Motor neuron (in vitro differentiated cells): ENCODE data around the gene CPNE4. TPM values are rescaled to one million over a fixed set of nuclear protein-coding genes. Genes with fewer than 3 reads are reported as not detected.

Experiments used
- ATAC-seq, 8 experiments: fragments of 200-7000 bp; cut with Tn5 transposase; replicated peaks in 6 of 8; 2 replicates each; pipeline ENCODE4 v1.8.0; 2021; ENCODE audit warnings: mild to moderate bottlenecking in 8 of 8, moderate library complexity in 8 of 8
- H3K27ac ChIP-seq, 2 donors: fragments of 250-450 bp; sonication (Bioruptor Pico); 2 replicates each; pipeline ENCODE4 v1.9.0; 2021; ENCODE audit warnings: antibody characterized with exemption in 2 of 2, mild to moderate bottlenecking in 2 of 2, moderate library complexity in 1 of 2
- H3K4me1 ChIP-seq, 2 donors: fragments of 250-450 bp; sonication (Bioruptor Pico); replicated peaks in 1 of 2; 2 replicates each; pipeline ENCODE4 v1.6.1; 2021; ENCODE audit warnings: antibody characterized with exemption in 2 of 2, mild to moderate bottlenecking in 2 of 2, moderate library complexity in 1 of 2
- H3K4me3 ChIP-seq, 5 donors: fragments of 250-450 bp; sonication (Bioruptor Pico); 2 replicates each; pipeline ENCODE4 v1.9.0; 2021; ENCODE audit warnings: antibody characterized with exemption in 5 of 5, mild to moderate bottlenecking in 5 of 5, moderate library complexity in 4 of 5
- WGBS, 10 experiments: fragments of 450-650 bp; shearing (Covaris generic); methylation state at CpG; one replicate each; pipeline ENCODE4 v1.0.0; 2022; 5-methylcytosine and 5-hydroxymethylcytosine counted together
- in situ Hi-C, 9 experiments: fragments of 400-800 bp; cut with MboI; loops; one replicate each; pipeline ENCODE4 v1.15.0; 2021; ENCODE audit warnings: low sequenced_read_pairs in 9 of 9, low pct_unique_long_range_greater_than_20kb in 2 of 9; ENCODE audit not compliant: unreplicated experiment in 9 of 9
- total RNA-seq, 8 experiments: library from RNA; unstranded; fragments of 300-600 nt; gene quantifications; 2 replicates each; pipeline versions ENCODE4 v1.2.3 to v1.2.4, GENCODE V29; 2022

The CPNE4 gene
- total RNA-seq, 8 experiments from 2014 or later = 0.35 to 4.8 (median 1.5) TPM

DNA sequence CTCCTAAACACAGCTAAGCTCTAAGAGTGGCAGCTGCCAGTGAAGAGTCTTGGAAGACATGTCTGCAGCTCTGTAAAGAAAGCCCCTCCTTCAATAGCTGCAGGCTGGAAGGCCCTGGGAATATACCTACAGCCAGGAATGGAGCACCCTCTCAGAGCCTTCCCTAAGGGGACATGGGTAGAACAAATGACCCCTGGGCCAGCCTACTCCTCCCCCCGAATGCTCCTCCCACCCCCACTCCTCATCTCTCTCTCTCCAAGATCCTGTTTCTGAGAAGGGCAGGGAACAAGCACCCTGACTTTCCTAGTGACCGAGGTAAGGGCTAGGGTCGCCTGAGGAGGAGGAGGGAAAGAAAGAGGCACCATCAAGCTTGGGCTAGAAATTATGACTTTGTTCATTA, 20.7 kb downstream of the CPNE4 start:
- H3K4me1 ChIP-seq = no peaks in the 10 kb centered on the region
- H3K27ac ChIP-seq = no peak overlapping the region
- in situ Hi-C loops = loop anchor here in 6 of 9 experiments (25.0 kb wide), 6 partner anchors 202 to 977 kb away; partner anchors contain the start of genes ASTE1 (in 3 of the 6), NEK11 (in 3 of the 6) and MRPL3 (in 1 of the 6)
- no peak overlapping the region for H3K4me3 ChIP-seq
- no peak for ATAC-seq
- 20 to 88% (median 67%) methylated on average over 1 to 3 of the region's 3 CpGs; no CpG with 5 or more reads in 3 of the 10 experiments for WGBS, 10 experiments

GRCh38 chr3:132009241-132009640, 25.6 kb downstream of the CPNE4 start:
- Histone ChIP-seq H3K4me3 (no peak overlapping the region), H3K4me1 (no peaks in the 10 kb centered on the region), H3K27ac (no peak overlapping the region)
- peak in 3 of 8 experiments; percentile 19 to 95 (median 34) for ATAC-seq
- in situ Hi-C loops = loop anchor here in 6 of 9 experiments (25.0 kb wide), 6 partner anchors 197 to 972 kb away; partner anchors contain the start of genes ASTE1 (in 3 of the 6), NEK11 (in 3 of the 6) and MRPL3 (in 1 of the 6)

- in situ Hi-C loops = loop anchor here in 6 of 9 experiments (25.0 kb wide), 6 partner anchors 197 to 972 kb away; partner anchors contain the start of genes ASTE1 (in 3 of the 6), NEK11 (in 3 of the 6) and MRPL3 (in 1 of the 6)
- H3K4me1 ChIP-seq = peaks cover 0 to under 1% of the 10 kb centered on the region in 2 donors
These were observed 26.0 kb downstream of the CPNE4 start for GRCh38 chr3:132008837-132009236.

GRCh38 chr3:132007617-132008016, 27.2 kb downstream of the CPNE4 start:
- in situ Hi-C loops = loop anchor here in 6 of 9 experiments (25.0 kb wide), 6 partner anchors 195 to 970 kb away; partner anchors contain the start of genes ASTE1 (in 3 of the 6), NEK11 (in 3 of the 6) and MRPL3 (in 1 of the 6)

More at GRCh38 chr3:132008837-132009236, 26.0 kb downstream of the CPNE4 start:
- WGBS, 10 experiments = 0 to 100% (median 0%) methylated on average over 1 to 2 of the region's 2 CpGs; no CpG with 5 or more reads in 2 of the 10 experiments
- ATAC-seq = peak in 2 of 8 experiments; percentile 15 to 65
- Histone ChIP-seq H3K4me3 (no peak overlapping the region), H3K27ac (no peak overlapping the region)

GRCh38 chr3:132006605-132007204, 28.1 kb downstream of the CPNE4 start:
- H3K27ac ChIP-seq = no peak overlapping the region
- H3K4me1 ChIP-seq = peaks cover 4 to 5% of the 10 kb centered on the region in 2 donors
- in situ Hi-C loops = loop anchor here in 6 of 9 experiments (25.0 kb wide), 6 partner anchors 194 to 969 kb away; partner anchors contain the start of genes ASTE1 (in 3 of the 6), NEK11 (in 3 of the 6) and MRPL3 (in 1 of the 6)
- WGBS, 10 experiments = 30 to 71% (median 49%) methylated on average over 1 to 3 of the region's 3 CpGs; no CpG with 5 or more reads in 3 of the 10 experiments
- peak in 2 of 8 experiments; percentile 38 to 49 for ATAC-seq
- no peak overlapping the region for H3K4me3 ChIP-seq

More at GRCh38 chr3:132007617-132008016, 27.2 kb downstream of the CPNE4 start:
- H3K4me3 ChIP-seq = no peak overlapping the region
- H3K27ac ChIP-seq = no peak overlapping the region
- no peak for ATAC-seq
- WGBS, 10 experiments = 0 to 44% (median 10%) methylated on average over 1 of the region's 1 CpG; no CpG with 5 or more reads in 2 of the 10 experiments
- peaks cover 4 to 5% of the 10 kb centered on the region in 2 donors for H3K4me1 ChIP-seq

GRCh38 chr3:132004571-132004970, 30.2 kb downstream of the CPNE4 start:
- in situ Hi-C loops = loop anchor here in 6 of 9 experiments (25.0 kb wide), 6 partner anchors 192 to 967 kb away; partner anchors contain the start of genes ASTE1 (in 3 of the 6), NEK11 (in 3 of the 6) and MRPL3 (in 1 of the 6)
- ATAC-seq = no peak
- Histone ChIP-seq H3K27ac (no peak overlapping the region), H3K4me1 (peaks cover 4 to 5% of the 10 kb centered on the region in 2 donors), H3K4me3 (no peak overlapping the region)
- WGBS, 10 experiments = 0 to 50% (median 10%) methylated on average over 1 to 2 of the region's 2 CpGs

DNA sequence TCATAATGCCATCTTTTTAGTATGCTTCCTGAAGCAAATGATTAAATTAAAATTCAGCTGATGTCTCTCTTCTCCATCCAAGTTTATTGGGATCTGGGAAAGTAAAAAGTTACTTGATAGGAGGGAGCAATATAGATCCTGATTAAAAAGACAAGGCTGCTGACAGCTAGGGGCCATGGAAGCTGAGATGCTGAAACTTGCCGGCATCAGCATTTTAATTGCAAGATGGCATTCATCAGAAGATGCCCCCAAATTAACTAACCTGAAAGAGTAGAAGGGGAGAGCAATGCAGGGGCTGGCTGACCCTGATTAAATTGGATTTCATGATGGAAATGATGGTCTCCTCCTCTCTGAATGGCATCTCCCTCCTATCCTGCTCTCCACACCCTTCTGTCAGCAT, 31.1 kb downstream of the CPNE4 start:
- in situ Hi-C loops = loop anchor here in 6 of 9 experiments (25.0 kb wide), 6 partner anchors 191 to 966 kb away; partner anchors contain the start of genes ASTE1 (in 3 of the 6), NEK11 (in 3 of the 6) and MRPL3 (in 1 of the 6)

DNA sequence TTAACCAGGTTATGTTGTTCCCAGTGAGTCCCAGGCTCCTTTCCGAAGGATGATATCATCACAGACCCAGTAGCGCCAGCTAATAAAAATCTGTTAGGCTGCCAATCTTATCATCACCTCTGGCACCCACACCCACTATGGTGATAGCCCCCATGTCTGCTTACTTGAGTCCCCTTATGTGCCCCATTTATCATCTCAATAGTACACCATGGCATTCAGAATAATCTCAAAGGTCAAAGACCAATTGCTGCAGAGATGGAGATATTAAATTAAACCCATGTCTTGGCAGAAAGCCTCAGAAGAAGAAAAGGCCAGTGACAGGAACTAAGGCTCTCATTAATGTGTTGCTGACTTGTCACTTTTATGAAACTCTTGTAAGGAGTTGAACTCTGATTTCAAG, 32.8 kb downstream of the CPNE4 start:
- H3K4me1 ChIP-seq = peaks cover 10 to 11% of the 10 kb centered on the region in 2 donors
- no peak overlapping the region for H3K4me3 ChIP-seq
- 0 to 83% (median 73%) methylated on average over 1 to 2 of the region's 2 CpGs; no CpG with 5 or more reads in 2 of the 10 experiments for WGBS, 10 experiments
- H3K27ac ChIP-seq = no peak overlapping the region
- in situ Hi-C loops = loop anchor here in 6 of 9 experiments (25.0 kb wide), 6 partner anchors 190 to 965 kb away; partner anchors contain the start of genes ASTE1 (in 3 of the 6), NEK11 (in 3 of the 6) and MRPL3 (in 1 of the 6)
- ATAC-seq = peak in 2 of 8 experiments; percentile 19 to 47

More for the DNA sequence above, 31.1 kb downstream of the CPNE4 start:
- no peak for ATAC-seq
- Histone ChIP-seq H3K4me1 (peaks cover 4 to 5% of the 10 kb centered on the region in 2 donors), H3K27ac (no peak overlapping the region), H3K4me3 (no peak overlapping the region)
- 83 to 100% (median 86%) methylated on average over 1 of the region's 1 CpG; no CpG with 5 or more reads in 3 of the 10 experiments for WGBS, 10 experiments

DNA sequence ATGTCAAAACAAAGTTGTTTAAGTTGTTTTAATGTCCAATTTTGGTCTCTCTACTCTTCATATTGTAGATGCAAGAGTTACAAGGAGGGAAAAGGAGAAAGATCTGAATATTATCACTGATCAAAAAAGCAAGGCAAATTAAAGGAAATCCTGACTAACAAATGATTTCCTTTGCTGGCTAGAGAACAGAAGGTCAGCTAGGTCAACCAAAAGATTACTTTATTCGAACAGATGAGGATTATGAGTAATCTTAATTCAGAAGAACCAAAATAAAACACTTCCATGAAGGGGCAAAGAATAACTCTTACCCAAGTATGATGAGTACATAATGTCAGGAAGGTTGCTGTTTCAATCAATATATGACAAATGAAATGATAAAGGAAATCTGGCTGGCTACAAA, 33.8 kb downstream of the CPNE4 start:
- no peak for ATAC-seq
- Histone ChIP-seq H3K27ac (no peak overlapping the region), H3K4me3 (no peak overlapping the region), H3K4me1 (peaks cover 11% of the 10 kb centered on the region in 2 donors)
- in situ Hi-C loops = loop anchor here in 6 of 9 experiments (25.0 kb wide), 6 partner anchors 189 to 964 kb away; partner anchors contain the start of genes ASTE1 (in 3 of the 6), NEK11 (in 3 of the 6) and MRPL3 (in 1 of the 6)
- WGBS, 10 experiments = 25 to 100% (median 71%) methylated on average over 1 of the region's 1 CpG; no CpG with 5 or more reads in 3 of the 10 experiments

DNA sequence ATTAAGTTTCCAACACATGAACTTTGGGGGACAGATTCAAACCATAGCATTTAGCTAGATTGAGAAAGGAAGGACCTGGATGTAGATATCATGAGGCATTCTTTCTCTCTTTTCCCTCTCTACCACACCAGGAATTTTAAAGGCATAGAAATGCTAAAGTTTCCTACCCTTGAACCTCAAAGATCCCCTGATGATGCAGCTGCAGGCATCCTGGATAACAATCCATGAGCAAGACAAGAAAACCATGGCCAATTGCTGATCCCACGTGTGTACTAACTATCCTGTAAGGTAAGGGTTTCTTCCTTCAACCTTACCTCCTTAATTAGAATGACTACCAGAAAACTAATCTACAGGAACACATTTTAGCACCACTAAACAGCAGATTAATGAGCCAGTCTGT, 36.8 kb downstream of the CPNE4 start:
- H3K27ac ChIP-seq = no peak overlapping the region
- 0 to 60% (median 16%) methylated on average over 1 of the region's 1 CpG; no CpG with 5 or more reads in 4 of the 10 experiments for WGBS, 10 experiments
- no peak for ATAC-seq
- H3K4me3 ChIP-seq = no peak overlapping the region
- peaks cover 6 to 8% of the 10 kb centered on the region in 2 donors for H3K4me1 ChIP-seq
- in situ Hi-C loops = no loop called here

DNA sequence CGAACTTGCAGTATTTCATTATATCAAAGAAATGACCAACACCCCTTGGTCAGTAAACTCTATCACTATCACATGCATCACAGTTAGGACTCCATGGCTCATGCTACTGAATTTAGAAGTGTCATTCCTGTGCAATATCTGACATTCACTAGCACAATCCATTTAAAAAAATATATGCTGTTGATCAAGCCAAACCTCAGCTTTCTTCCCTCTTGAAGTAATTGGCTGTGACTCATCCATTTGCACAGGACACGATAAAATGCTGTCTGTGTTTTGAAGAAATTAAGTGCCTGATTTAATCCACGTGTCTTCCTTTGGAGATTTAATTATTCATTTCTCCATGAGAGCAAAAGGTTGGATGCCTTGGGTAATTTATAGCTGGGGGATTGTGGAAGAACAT, 38.9 kb downstream of the CPNE4 start:
- Histone ChIP-seq H3K4me3 (no peak overlapping the region), H3K27ac (no peak overlapping the region), H3K4me1 (peaks cover 6 to 8% of the 10 kb centered on the region in 2 donors)
- in situ Hi-C loops = no loop called here
- ATAC-seq = peak in 5 of 8 experiments; percentile 84 to 96 (median 95)
- WGBS, 10 experiments = 14 to 75% (median 38%) methylated on average over 1 to 3 of the region's 3 CpGs; no CpG with 5 or more reads in 1 of the 10 experiments

DNA sequence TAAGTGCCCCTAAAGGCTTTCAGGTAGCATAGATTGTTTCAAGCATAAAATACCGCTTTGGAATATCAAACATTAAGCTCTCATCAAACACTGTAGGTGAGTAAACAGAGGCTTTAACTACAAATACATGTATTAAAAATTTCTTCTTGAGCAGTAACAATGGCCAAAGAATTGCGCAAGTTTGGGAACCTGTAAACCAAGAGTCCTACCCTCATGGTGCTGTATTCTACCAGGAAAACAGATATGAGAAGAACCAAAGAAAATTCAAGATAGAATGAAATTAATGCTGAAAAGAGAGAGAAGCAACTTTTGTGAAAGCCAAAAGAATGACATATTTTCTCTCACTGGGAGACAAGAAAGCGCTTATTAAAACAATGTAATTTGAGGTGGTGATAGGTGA, 45.5 kb downstream of the CPNE4 start:
- 63 to 100% (median 90%) methylated on average over 1 to 3 of the region's 3 CpGs; no CpG with 5 or more reads in 2 of the 10 experiments for WGBS, 10 experiments
- no peak for ATAC-seq
- no peak overlapping the region for H3K4me3 ChIP-seq
- in situ Hi-C loops = no loop called here
- no peaks in the 10 kb centered on the region for H3K4me1 ChIP-seq
- H3K27ac ChIP-seq = no peak overlapping the region
